HG02870 (cell line): ENCODE results near the gene PIGL.
A peak's percentile ranks its signal among the peaks of the same experiment; 100 is the strongest.
"Not testable (repeated sequence)": the region's sequence is repeated elsewhere in the genome, so short reads cannot be mapped to it uniquely, and the experiment has no call there.

Experiments used
- ATAC-seq: cut with Tn5 transposase; IDR thresholded peaks from one replicate; pipeline ENCODE4 v1.9.1; 2021; ENCODE audit warnings: mild to moderate bottlenecking, moderate library complexity; ENCODE audit not compliant: unreplicated experiment

PIGL gene

DNA sequence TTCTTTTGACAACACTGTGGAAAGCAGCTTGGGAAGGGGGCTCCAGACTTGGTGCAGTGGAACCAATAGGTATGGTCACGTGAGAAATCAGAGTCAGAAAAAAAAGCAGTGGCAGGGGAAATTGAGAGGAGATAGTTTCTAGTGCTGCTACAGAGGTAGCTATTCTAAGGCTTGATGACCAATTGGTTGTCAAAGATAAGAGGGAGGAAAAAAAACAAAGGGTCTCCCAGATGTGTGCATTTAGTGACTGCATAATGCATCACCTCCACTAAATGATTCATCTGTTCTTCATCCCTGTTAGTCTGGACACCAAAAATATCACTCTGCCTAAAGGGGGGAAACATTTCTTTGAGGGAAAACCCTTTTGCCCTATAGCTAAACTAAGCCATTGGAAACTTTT is 56.5 kb downstream of the PIGL start:
- ATAC-seq: no peak

DNA sequence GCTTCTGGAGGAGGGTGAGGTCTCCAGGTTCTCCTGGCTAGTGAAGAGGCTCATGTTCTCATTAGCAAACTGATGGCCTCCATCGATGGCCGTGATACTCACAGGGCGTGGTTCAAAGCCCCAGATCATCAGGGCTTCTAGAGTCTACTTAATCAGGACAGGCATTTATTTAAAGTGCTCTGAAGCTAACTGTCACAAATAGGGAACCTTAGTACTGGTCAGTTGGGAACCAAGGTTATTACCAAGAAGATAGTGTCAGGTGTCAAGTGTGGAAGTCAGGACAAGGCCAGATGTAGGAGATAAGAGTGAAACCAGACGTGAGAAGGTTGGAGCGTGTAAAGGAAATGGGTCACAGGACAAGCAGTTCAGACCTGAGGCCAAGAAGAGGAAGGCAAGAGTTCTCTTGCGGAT is 56.9 kb downstream of the PIGL start:
- ATAC-seq: no peak

DNA sequence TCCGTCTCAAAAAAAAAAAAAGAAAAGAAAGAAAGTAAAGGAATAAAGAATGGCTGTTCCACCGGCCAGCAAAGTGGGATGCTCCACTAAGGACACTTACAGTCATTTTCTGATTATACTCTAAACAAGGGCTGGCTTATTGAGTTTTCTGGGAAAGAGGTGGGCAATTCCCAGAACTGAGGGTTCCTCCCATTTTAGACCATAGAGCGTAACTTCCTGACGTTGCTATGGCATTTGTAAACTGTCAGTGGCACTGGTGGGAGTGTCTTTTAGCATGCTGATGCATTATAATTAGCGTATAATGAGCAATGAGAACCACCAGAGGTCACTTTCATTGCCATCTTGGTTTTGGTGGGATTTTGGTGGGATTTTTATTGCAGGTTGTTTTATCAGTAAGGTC is 58.0 kb downstream of the PIGL start:
- no peak for ATAC-seq

DNA sequence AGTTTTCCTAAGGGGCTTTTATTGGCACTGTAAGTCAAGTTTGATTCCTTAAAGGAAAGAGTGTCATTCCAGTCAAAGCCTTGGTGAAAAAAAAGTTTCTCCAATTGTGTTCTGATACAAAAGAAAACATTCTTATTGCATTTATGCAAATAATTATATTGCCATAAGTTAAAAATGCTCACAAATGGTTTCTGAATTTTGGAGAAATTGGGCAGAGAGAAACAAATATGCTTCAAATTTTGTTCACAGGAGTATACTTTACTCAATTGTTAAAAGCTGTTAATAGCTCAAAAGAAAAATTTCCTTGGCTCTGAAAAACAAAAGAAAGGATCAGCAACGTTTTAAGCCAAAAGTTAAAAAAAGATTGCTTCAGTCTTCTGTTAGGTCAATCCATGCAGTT is 60.2 kb downstream of the PIGL start:
- ATAC-seq: no peak

DNA sequence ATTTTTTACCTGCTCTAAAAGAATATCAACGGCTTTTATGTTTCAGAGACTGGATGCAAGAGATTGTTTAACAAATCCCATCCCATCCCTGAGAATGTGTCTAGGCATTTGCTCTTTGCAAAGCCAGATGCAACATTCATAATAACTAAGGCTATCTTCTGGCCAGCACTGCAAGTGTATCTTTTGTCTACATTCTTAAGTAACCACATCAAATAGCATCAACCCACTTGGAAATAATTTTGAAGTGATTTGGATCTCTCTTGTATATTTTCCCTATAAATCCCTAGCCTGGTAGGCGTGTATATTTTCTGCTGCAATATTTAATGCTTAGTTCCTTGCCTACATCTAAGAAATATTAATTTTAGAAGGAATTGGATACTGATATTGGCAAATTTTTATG is 64.3 kb downstream of the PIGL start:
- no peak for ATAC-seq

DNA sequence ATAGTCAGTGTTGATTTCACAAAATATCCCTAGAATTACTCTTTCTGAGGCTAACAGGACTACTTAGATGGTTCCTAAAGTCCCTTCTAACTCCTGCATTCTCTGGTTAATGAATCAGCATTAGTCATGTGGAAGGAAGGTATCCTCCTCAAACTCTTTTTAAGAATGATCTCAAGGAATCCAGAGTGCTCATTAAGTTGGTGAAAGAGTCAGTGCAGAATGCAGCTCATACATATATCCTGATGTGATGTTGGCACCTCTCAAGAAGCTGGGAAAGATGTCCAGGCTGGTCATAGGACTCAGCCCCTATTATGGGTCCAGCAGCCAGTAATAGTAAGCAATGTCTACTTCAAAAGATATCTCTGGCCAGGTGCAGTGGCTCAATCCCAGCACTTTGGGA is 65.5 kb downstream of the PIGL start:
- no peak for ATAC-seq

DNA sequence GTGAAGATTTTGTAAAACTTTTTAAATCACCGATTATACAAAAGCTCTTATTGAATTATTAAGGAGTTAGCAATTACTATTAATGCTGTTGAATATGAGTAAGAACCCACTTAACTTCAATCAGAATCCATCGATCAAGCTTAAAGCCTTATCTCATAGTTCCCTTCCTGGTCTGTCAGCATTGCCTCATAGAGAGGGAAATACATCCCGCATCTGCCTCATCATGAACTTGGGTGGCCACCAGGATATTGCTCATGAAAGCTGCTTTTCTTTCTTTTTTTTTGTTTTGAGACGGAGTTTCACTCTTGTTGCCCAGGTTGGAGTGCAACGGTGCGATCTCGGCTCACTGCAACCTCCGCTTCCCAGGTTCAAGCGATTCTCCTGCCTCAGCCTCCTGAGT is 66.7 kb downstream of the PIGL start:
- no peak for ATAC-seq

DNA sequence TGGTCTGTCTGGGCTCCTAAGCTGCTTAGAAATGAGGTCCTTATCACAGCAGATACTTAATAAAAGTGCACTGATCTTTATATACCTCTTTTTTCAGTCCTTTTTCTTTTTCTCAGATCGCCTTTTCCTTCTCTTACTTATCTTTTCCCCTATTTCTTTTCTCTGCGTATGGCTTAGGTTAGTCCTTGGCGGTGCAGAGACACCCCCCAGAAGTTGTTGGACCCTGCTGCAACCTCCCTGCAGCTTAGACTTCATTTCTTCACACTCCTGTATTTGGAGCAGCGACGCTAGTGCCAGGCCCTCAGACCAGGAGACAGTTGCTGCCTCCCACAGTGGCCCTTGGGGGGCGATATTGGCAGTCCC is 68.6 kb downstream of the PIGL start:
- ATAC-seq: no peak

DNA sequence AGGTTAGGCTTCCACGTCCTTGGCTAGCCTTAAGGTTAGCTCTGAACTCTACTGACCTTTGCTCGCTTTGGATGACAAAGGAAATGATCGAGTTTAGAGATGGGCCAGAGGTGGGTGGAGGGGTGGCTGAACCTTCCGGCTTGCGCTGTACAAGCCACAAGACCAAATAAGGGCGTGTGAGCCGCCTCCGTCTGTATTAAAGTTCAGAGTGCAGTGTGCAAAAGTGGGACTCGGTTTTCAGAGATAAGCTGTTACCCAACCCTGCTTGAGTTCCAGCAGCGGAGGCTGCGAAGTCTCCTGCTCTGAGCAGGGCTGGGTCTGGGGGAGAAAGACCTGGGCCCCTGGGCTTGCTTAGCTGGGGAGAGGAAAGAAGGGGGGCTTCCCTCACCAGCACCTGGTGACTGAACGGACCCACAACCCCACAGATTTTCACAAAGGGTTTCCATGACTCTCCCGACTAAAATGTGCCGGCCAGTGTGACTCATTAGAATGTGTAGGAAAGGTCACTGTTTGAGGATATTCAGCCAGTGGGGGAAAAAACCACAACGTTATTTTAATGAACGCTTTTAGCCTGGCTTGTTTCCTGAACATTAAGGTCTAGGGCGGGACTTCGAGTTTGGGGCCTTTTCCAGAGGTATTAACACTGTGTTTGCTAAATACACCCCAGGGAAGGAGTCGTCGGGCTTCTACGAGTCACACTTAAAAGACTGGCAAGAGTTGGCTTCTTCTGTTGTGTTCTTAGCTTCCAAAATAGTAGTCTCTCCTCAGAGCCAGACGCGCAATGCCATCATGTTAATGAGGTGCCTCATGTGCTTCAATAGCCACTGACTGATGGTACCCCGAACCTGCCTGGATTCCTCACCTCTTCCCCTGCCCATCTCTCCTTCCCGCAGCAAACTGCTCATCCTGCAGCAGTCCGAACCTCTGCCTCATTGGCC is 69.3 kb downstream of the PIGL start:
- ATAC-seq: peak; percentile 82

DNA sequence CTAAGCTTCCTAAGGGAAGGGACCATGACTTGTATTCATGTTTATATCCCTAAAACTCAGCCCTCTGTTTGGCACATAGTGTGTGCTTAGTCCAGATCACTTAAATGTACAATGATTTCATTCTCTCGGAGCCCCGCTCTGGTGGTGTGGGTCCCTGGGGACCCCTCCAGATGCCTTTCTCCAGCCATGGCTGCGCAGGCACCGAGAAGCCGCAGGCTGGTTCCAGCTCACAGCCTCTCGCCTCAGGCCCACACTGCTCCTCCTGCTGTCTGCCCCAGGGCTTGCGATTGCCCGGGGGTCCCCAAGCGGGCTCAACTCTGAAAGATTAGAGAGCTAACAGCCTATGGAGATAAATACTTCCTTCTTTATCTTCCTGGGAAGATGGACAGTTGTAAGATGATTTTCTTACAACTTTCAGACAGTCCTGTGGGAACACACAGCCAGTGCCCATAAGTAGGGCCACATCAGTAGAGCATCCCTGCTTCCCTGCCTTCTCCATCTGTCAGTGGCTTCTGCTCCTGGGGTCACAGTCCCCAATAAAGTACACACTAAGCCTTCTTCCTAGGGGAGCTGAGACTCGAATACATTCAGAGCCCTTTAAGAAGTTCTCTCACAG is 70.0 kb downstream of the PIGL start:
- ATAC-seq: no peak

DNA sequence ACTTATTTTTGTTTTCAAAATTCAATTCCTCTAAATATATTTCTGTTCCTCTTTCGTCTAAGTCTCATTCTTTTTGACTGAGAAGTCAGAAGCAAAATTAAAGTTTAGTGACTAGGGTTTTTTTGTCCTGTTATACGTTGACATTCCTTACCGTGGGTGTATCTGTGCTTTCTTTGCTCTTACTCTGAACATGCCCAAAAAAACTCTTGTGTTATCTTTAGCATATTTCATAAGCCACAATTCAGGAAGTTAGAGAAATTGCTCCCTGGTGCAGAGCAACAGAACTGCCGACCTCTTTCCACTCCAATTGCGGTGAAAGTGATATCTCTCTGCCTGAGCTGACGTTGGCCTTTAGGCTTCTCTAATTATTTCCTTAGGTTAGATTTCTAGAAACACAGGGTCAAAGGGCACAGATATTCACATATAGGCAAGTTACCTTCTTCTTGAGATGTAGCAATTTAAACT is 70.6 kb downstream of the PIGL start:
- no peak for ATAC-seq

DNA sequence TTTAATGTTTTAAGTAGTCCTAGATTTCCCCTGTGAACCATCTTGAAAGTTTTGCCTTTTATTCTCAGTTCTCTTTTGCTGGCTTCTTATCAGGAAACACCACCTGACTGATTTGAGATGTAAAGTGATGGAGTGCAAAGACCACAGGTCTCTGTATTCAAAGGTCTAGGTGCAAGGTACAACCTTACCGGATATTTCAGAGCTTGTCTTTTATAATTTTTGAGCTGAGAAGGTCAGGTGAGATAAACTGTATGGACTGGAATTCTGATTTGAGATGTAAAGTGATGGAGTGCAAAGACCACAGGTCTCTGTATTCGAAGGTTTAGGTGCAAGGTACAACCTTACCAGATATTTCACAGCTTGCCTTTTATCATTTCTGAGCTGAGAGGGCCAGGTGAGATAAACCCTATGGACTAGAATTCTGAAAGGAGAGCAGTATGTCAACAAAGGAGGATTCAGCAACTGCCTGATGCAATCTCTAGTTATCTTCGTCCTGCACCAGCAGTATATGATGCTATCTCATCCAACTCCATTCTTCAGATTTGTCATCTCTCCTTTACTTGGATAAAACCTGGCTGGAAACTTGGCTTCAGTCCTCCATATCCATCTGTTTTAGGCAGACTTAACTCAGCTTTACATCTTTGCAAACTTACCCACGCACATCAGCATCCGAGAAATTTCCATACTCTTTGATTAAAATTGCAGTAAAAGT is 72.0 kb downstream of the PIGL start:
- no peak for ATAC-seq

DNA sequence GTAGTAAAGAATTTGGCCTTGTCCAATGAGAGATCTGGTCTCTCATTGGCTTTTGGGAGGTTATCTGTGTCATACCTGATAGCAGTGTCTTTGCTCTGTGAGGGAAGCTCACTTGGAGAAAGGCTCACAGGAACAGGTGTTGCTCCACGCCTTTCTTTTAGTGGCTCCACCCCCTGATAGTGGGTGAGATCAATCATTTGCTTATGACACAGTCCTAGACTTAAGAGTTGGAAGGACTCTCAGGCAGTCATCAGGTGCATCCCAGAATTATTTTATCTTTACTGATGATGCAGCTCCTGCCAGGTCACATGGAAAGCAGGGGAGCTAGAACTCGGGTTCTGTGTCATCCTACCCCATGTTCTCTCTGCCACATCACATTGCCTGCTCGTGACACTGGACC is 76.9 kb downstream of the PIGL start:
- ATAC-seq: no peak

DNA sequence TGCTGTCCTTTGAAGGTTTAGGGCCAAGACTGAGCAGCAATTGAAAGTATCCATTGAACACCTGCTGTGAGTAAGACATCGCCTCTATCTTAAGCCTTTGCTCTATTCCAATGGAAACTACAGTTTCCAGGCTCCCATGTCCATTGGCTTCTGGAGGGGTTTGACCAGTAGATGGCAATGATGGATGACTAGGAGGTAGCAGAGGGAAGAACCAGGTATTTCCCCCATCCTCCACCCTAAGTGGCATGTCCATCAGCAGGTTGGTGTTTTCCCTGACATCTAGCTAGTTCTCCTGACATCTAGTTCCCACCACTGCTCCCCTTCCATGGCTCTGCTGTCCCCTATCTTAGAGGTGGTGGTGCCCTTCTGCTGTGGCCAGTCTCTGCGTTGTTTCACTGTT is 77.5 kb downstream of the PIGL start:
- ATAC-seq: no peak

DNA sequence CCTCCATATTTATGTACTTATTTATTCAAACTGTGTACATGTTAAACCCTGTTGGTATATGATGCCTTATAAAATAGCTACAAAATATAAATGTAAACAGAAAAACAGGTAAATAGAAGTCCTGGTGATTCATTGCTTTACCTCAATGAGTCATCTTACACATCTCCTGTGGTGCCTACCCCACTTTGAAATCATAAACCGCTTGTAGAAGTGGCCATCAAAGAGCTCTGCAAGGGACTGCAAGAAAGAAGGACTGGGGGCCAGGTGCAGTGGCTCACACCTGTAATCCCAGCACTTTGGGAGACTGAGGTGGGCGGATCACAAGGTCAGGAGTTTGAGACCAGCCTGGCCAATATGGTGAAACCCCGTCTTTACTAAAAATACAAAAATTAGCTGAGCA is 79.1 kb downstream of the PIGL start:
- ATAC-seq: not testable (repeated sequence)

DNA sequence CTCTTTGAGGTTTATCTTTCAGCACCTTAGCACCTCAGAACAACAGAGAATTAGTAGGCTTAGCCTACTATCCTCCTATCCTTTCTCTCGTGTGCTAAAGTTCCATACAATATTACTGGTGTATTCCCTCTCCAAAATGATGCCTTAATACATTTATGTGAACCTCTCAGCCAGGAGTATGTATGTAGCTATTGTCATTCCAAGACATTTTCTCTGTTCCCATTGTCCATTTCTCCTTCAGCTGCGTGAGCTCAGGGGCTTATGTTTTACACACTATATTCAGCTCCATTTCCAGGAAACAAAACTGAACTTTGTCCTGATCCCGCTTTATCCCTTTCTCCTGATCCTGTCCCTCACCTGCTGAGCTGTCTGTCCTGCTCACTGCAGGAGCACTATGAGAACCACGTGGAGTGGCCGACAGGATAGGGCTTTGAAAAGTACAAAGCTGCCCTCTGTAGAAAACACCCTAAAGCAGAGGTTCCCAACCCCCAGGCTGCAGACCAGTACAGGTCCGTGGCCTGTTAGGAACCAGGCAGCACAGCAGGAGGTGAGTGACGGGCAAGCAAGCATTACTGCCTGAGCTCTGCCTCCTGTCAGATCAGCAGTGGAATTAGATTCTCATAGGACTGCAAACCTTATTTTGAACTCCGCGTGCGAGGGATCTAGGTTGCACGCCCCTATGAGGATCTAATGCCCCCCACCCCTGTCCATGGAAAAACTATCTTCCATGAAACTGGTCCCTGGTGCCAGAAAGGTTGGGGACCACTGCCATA is 80.5 kb downstream of the PIGL start:
- no peak for ATAC-seq

DNA sequence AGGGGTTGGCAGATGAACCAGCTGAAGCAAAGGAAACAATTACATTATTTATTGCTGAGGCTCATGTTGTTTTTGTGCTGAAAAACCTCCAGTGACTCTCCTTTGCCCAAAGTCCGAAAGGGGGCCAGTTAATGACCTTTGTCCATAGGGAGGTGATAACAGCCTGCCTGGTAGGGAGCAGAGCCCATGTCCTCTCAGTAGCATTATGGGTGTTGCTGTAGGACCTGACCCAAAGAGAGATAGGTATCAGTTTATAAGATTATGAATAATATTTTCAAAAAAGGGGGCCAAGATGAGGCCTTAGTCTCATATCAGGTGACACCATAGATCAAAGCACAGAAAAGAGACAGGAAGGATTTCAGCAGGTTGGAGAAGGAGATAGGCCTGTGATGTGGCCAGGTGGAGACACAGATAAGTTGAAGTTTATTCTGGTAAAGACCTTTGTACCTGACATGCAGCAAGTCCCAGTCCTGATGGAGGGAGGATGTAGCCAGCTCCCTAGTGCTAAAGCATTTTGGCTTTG is 81.2 kb downstream of the PIGL start:
- no peak for ATAC-seq

DNA sequence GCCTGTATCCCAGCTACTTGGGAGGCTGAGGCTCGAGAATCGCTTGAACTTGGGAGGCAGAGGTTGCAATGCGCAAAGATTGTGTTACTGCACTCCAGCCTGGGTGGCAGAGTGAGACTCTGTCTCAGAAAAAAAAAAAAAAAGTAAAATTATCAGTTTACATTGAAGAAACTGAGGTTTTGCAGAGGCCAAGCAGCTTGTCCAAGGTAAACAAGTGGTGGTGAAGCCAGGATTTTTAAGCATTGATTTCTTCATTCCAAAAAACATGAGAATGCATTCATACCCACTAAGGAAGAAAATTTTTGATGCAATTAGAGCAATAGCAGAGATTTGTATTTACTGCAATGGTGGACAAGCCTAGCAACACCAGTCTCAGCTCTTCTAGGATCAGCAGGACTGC is 83.5 kb downstream of the PIGL start:
- ATAC-seq: no peak

DNA sequence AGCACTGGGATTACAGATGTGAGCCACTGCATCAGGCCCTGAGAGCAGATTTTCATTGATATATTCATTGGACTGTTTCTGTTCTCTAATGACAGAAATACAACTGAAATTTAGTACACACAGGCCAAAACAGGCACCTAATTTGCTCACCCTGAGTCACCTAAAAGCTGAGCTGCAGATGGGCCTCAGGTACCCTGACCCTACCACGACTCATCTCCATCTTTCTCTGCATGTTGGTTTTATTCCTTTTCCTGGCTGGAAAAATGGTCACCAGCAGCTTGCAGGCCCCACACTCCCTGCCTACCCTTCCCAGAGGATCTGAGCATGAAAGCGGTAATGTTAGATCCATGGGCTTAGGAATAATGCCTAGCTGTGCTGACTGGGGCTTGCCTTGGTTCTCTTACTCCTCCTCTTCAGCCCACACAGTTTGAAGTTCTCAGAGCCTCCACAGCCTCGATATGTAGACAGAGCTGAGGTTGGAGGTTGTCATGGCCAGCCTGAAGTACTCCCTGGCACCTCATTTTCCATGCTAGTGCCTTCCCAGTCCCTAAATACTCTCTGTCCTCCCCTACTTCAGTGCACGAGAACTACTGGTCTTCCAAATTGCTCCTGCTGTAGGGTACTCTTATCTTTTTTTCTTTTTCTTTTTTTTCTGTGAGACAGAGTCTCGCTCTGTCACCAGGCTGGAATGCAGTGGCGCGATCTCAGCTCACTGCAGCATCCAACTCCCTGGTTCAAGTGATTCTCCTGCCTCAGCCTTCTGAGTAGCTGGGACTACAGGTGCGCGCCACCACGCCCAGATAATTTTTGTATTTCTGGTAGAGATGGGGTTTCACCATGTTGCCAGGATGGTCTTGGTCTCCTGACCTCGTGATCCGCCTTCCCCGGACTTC is 85.2 kb downstream of the PIGL start:
- ATAC-seq: no peak

DNA sequence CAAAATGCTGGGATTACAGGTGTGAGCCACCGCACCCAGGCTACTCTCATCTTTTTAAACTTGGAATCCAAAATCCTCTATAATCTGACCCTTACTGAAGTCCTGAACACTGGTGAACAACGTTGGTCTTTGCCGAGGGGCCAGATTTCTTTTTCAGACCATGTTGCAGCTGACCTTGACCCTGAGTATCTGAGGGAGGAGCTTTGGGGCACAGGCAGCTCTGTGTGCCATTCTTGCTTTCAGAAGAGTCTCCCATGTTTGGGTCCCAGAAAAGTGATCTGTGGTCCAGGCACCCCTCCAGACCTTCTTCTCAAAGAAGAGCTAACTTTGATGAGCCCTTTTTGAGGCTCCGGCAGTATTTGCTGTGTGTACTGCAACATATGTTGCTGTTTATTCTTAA is 85.8 kb downstream of the PIGL start:
- no peak for ATAC-seq
